ENCODE data around the gene VTI1A.

VTI1A gene

DNA sequence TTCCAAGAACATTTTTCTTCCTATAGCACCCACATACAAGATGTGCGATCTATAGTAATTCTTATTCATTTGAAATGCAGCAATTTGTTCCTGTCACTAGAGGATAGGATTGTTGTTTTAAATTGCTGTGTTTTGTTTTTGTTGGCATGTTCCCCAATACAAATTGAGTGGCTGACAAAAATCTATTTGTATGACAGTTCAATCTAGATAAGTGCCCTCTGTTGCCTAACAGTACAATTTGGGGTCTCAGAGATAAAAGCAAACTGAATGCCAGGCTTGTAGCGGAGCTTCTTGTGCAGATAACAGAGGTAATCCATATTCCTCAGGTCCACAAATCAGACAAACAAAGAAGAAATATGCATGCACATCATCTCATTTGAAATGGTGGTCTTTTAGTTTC is 68.8 kb downstream of the VTI1A start:
- H3K27me3 ChIP-seq, result no peaks in the 10 kb centered on the region
- 0 out of 2 replicates have a peak, but pooled peaks cover 7% of the 10 kb centered on the region for H4K20me1 ChIP-seq
- no peak overlapping the region for H3K27ac ChIP-seq
- H3K4me1 ChIP-seq, result no peaks in the 10 kb centered on the region
- no peak overlapping the region for H3K4me3 ChIP-seq
- no peak for TF ChIP-seq Cebpa-rat (IDR thresholded peaks at IDR 0.05)
- H3K36me3 ChIP-seq, result no peaks in the 10 kb centered on the region
- no peak overlapping the region for H3K4me2 ChIP-seq
- H3K9me3 ChIP-seq, result no peaks in the 10 kb centered on the region; the same call in 1 of the 2 replicates
- H3K9ac ChIP-seq, result no peak overlapping the region

DNA sequence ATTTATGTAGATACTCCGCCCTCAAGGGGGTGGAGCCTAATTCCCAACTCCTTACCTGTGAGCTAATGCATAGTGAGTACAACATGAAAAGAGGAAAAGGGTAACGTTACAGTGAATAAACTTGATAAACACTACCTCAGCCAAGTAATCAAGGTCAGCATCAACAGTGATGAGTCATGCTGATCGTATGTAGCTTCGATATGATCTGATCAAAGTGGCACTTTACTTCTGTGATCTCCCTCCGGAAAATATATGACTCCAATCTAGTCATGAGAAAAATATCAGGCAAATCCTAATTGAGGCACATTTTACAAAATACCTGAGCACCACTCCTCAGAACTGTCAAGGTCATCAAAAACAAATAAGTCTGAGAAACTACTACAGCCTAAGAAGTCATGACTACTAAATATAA is 70.4 kb downstream of the VTI1A start:
- Histone ChIP-seq H3K27ac (no peak overlapping the region), H3K4me1 (no peaks in the 10 kb centered on the region), H3K36me3 (no peaks in the 10 kb centered on the region), H3K9me3 (no peaks in the 10 kb centered on the region; the same call in 1 of the 2 replicates), H4K20me1 (peaks cover 7% of the 10 kb centered on the region), H3K4me2 (no peak overlapping the region), H3K9ac (no peak overlapping the region), H3K4me3 (no peak overlapping the region), H3K27me3 (no peaks in the 10 kb centered on the region)
- no peak for TF ChIP-seq Cebpa-rat (IDR thresholded peaks at IDR 0.05)

DNA sequence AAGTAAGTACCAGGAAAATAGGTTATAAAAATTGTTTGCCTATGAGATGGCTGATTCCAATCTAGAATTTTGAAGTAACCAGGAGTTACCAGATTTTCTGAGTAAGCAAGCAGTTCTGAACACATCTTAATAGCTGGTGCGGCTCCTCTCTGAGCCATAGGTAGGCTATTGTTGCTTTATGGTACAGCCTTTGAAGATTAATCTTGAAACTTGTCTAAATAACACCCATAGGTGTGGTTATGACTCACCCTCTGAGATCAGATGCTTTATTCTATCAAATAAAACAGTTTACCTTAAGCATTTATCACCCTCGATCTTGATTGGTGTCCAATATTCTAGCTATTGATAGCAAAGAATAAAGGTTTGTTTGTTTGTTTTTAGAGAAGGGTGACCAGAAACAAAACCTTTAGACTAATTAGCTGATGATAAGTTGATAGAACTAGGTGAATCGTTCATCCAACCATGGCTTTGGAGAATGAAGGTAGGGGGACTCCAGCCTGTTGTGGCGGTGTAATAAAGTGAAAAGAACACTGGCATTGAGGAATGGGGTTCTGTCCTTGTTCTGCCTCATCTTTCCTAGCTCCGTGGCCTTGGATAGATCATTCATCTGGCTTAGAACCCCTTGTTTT is 72.2 kb downstream of the VTI1A start:
- Histone ChIP-seq H3K9ac (no peak overlapping the region), H3K4me1 (no peaks in the 10 kb centered on the region), H3K9me3 (no peaks in the 10 kb centered on the region), H3K4me2 (no peak overlapping the region), H3K27me3 (no peaks in the 10 kb centered on the region), H3K4me3 (no peak overlapping the region), H4K20me1 (no peaks in the 10 kb centered on the region; the same call in none of the 2 replicates), H3K27ac (no peak overlapping the region), H3K36me3 (no peaks in the 10 kb centered on the region)
- no peak for TF ChIP-seq Cebpa-rat (IDR thresholded peaks at IDR 0.05)

DNA sequence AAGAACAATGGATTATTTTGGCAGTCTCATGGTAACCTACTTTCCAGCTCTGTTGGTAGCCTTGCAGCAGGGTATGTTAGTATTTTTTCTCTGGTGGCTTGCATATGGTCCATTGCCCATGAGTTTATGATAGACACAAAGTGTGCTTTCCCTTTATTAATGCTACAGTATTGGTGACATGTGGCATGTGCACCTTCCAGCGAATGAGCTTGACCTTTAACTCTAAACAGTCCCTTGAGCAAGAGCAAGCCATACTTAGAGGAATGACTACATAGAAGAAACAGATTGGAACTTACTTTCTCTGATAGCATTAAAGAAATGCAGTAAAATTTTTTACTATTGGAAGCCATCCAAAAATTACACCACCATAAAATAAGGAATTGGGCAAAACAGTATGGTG is 73.9 kb downstream of the VTI1A start:
- no peak for TF ChIP-seq Cebpa-rat (IDR thresholded peaks at IDR 0.05)
- H3K4me3 ChIP-seq, result no peak overlapping the region
- no peak overlapping the region for H3K9ac ChIP-seq
- H4K20me1 ChIP-seq, result peaks cover 9% of the 10 kb centered on the region
- no peaks in the 10 kb centered on the region for H3K9me3 ChIP-seq
- H3K27me3 ChIP-seq, result no peaks in the 10 kb centered on the region
- no peak overlapping the region for H3K4me2 ChIP-seq
- no peak overlapping the region for H3K27ac ChIP-seq
- no peaks in the 10 kb centered on the region for H3K36me3 ChIP-seq
- H3K4me1 ChIP-seq, result no peaks in the 10 kb centered on the region

DNA sequence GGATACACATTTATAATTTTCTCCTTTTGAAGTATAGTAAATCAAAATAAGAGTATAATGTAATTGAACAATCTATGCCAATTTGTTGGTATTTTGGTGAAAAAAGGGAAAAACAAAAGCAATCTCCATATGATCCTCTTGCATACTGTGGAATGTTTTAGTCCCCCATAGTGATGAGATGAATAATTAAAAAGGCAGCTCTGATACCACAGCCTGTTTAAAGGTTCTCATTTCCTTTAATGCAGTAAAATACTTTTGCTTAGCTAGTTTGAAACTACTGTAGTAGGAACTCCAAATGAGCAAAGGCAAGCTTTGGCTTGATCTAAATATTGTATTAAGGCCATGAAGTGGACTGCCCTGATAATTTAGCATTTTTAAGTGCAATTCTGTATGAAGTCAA is 77.6 kb downstream of the VTI1A start:
- H3K36me3 ChIP-seq, result peaks cover 5% of the 10 kb centered on the region; the same call in 1 of the 2 replicates
- peaks cover 9% of the 10 kb centered on the region for H4K20me1 ChIP-seq
- no peaks in the 10 kb centered on the region for H3K9me3 ChIP-seq
- no peak for TF ChIP-seq Cebpa-rat (IDR thresholded peaks at IDR 0.05)
- no peak overlapping the region for H3K27ac ChIP-seq
- H3K27me3 ChIP-seq, result no peaks in the 10 kb centered on the region
- no peak overlapping the region for H3K9ac ChIP-seq
- H3K4me2 ChIP-seq, result no peak overlapping the region
- H3K4me1 ChIP-seq, result no peaks in the 10 kb centered on the region
- H3K4me3 ChIP-seq, result no peak overlapping the region

DNA sequence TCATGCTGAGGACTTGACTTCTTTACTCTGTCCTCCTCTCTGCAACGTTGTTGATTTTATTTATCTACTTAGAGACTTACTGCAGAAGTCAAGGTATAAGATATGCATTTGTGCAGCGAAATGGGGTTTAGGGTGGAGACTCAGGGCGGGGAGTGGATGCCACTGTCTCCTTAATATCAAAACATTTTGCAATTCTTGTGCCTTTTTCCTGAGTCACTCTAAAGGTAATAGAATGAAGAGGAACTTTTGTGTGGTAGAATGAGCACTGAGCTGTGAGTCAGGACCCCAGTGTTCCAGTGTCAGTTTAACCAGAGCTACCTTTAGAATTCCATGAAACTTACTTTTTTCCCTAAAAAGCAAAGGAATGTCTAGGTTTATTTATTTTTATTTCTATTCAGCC is 78.2 kb downstream of the VTI1A start:
- no peaks in the 10 kb centered on the region for H3K9me3 ChIP-seq
- H3K4me2 ChIP-seq, result no peak overlapping the region
- no peak overlapping the region for H3K9ac ChIP-seq
- H3K4me1 ChIP-seq, result no peaks in the 10 kb centered on the region
- no peak overlapping the region for H3K4me3 ChIP-seq
- peaks cover 9% of the 10 kb centered on the region for H4K20me1 ChIP-seq
- H3K27me3 ChIP-seq, result no peaks in the 10 kb centered on the region
- H3K36me3 ChIP-seq, result peaks cover 5% of the 10 kb centered on the region; the same call in 1 of the 2 replicates
- no peak overlapping the region for H3K27ac ChIP-seq
- no peak for TF ChIP-seq Cebpa-rat (IDR thresholded peaks at IDR 0.05)

DNA sequence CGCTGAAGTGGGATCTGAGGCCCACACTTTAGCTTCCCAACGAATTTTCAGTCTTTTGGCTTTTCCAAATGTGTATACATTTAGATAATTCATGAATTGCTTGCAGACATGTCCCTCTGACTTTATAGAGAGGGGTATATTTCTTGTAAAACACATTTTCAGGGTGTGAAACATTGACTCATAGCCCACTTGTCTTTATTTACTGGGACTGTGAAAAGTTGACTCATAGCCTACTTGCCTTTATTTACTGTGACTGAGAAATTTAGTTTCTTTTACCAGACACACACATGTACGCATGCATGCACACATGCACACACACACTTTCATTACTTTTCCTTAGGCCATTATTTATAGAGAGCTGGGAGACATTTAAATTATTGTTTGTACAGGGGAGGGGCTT is 79.1 kb downstream of the VTI1A start:
- Histone ChIP-seq H3K4me1 (no peaks in the 10 kb centered on the region), H3K4me3 (no peak overlapping the region), H4K20me1 (peaks cover 9% of the 10 kb centered on the region), H3K27ac (no peak overlapping the region), H3K9me3 (no peaks in the 10 kb centered on the region), H3K9ac (no peak overlapping the region), H3K4me2 (no peak overlapping the region), H3K36me3 (peaks cover 5% of the 10 kb centered on the region; the same call in 1 of the 2 replicates), H3K27me3 (no peaks in the 10 kb centered on the region)
- no peak for TF ChIP-seq Cebpa-rat (IDR thresholded peaks at IDR 0.05)

DNA sequence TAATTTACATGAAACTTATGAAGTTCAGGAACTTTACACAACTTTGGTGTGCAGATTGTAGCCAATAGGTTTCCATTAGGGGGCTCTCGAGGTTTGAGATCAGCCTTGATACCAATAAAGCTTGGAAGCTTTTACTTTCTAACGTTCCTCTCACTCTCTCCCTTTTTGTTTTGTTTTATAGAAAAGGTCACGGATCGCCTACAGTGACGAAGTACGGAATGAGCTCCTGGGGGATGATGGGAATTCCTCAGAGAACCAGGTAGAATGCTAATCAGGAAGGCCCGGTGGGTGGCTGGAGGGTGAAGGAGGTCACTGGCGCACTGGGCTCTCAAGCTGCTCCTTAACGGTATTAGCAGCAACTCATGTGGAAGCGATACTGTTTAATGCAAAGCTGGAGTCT is 79.9 kb downstream of the VTI1A start:
- H3K9ac ChIP-seq, result no peak overlapping the region
- H3K9me3 ChIP-seq, result no peaks in the 10 kb centered on the region
- peaks cover 9% of the 10 kb centered on the region; the same call in 1 of the 2 replicates for H4K20me1 ChIP-seq
- TF ChIP-seq Cebpa-rat (IDR thresholded peaks at IDR 0.05), result no peak
- no peak overlapping the region for H3K4me3 ChIP-seq
- no peaks in the 10 kb centered on the region for H3K27me3 ChIP-seq
- H3K36me3 ChIP-seq, result peaks cover 5% of the 10 kb centered on the region; the same call in 1 of the 2 replicates
- H3K4me1 ChIP-seq, result 0 out of 2 replicates have a peak, but pooled peaks cover under 1% of the 10 kb centered on the region
- H3K4me2 ChIP-seq, result no peak overlapping the region
- no peak overlapping the region for H3K27ac ChIP-seq

DNA sequence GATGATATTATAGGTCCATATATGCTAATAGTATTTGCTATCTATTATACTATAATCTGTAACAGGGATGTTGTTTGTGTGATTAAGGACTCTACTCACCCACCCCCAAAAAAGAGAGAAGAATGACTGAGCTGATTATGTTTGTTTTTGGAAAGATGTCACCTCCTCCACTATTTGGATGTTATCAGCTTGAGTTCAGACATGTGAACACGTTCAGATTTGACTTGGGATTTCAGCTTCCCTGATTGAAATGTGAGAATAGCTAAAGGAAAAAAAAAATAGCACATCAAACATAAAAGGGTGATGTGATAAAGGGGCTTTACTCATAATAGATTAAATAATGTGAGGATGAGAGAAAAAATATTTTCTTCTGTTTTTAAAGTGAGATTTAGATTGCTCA is 81.2 kb downstream of the VTI1A start:
- H3K9me3 ChIP-seq, result no peaks in the 10 kb centered on the region
- H4K20me1 ChIP-seq, result peaks cover 9% of the 10 kb centered on the region; the same call in 1 of the 2 replicates
- H3K9ac ChIP-seq, result no peak overlapping the region
- H3K36me3 ChIP-seq, result peaks cover 5% of the 10 kb centered on the region; the same call in 1 of the 2 replicates
- 0 out of 2 replicates have a peak, but pooled peaks cover 4% of the 10 kb centered on the region for H3K4me1 ChIP-seq
- no peak overlapping the region for H3K4me2 ChIP-seq
- no peak for TF ChIP-seq Cebpa-rat (IDR thresholded peaks at IDR 0.05)
- no peak overlapping the region for H3K4me3 ChIP-seq
- H3K27me3 ChIP-seq, result no peaks in the 10 kb centered on the region
- no peak overlapping the region for H3K27ac ChIP-seq

DNA sequence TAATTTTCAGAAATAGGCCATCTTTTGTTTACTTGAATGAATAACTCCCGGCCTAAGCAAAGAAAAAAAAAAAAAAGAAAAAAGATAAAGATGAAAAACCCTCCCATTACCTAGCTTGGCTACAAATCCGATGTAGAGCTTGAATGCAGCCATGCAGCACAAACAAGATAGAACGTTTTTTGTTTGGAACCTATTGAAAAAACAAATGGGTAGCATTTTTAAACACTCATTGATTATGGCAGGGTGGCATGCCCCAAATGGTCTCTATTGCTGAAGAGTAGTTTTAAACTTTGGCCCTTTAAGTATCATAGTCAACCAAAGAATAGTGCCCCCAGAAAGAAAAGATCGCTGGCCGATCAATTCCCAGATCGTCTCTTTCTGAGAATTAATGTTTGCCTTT is 84.4 kb downstream of the VTI1A start:
- Histone ChIP-seq H3K4me3 (no peak overlapping the region), H3K4me1 (0 out of 2 replicates have a peak, but pooled peaks cover 4% of the 10 kb centered on the region)

More for the DNA sequence above, 84.4 kb downstream of the VTI1A start:
- H3K27me3 ChIP-seq, result no peaks in the 10 kb centered on the region
- no peaks in the 10 kb centered on the region for H4K20me1 ChIP-seq
- peaks cover 5% of the 10 kb centered on the region; the same call in 1 of the 2 replicates for H3K36me3 ChIP-seq
- no peak overlapping the region for H3K27ac ChIP-seq
- TF ChIP-seq Cebpa-rat (IDR thresholded peaks at IDR 0.05), result no peak
- H3K9me3 ChIP-seq, result no peaks in the 10 kb centered on the region
- no peak overlapping the region for H3K9ac ChIP-seq
- H3K4me2 ChIP-seq, result no peak overlapping the region
